GM12891 (cell line): ENCODE results near the gene SPIRE2.
A peak's percentile ranks its signal among the peaks of the same experiment; 100 is the strongest.

Source experiments
- DNase-seq: peaks from one replicate; pipeline ENCODE4 v3.0.0; 2011; ENCODE audit warnings: low spot score; ENCODE audit not compliant: insufficient read length
- FAIRE-seq: peaks from 2 replicates; lab custom pipeline; 2011; peaks lifted over from hg19 to GRCh38; lab: Jason Lieb, UNC
- PAX5 ChIP-seq: IDR thresholded peaks from 2 replicates; pipeline ENCODE4 v1.6.1; 2011; ENCODE audit warnings: low read length, moderate library complexity, mild to moderate bottlenecking; ENCODE audit not compliant: insufficient read depth, severe bottlenecking
- POLR2A ChIP-seq: IDR thresholded peaks from 2 replicates; pipeline ENCODE4 v1.6.1; 2011; ENCODE audit warnings: low read depth, low read length, control low read depth
- POLR2AphosphoS5 ChIP-seq: IDR thresholded peaks from 2 replicates; pipeline ENCODE4 v1.6.1; 2011; ENCODE audit warnings: low read depth, low read length, control low read depth
- POU2F2 ChIP-seq: IDR thresholded peaks from 2 replicates; pipeline ENCODE4 v1.6.1; 2011; ENCODE audit warnings: low read depth, mild to moderate bottlenecking, control low read depth, low read length, moderate library complexity
- SPI1 ChIP-seq: IDR thresholded peaks from 2 replicates; pipeline ENCODE4 v1.6.1; 2011; ENCODE audit warnings: low read depth, low read length, control low read depth
- TAF1 ChIP-seq: IDR thresholded peaks from 2 replicates; pipeline ENCODE4 v1.6.1; 2011; ENCODE audit warnings: low read depth, low read length, control low read depth

SPIRE2 gene

DNA sequence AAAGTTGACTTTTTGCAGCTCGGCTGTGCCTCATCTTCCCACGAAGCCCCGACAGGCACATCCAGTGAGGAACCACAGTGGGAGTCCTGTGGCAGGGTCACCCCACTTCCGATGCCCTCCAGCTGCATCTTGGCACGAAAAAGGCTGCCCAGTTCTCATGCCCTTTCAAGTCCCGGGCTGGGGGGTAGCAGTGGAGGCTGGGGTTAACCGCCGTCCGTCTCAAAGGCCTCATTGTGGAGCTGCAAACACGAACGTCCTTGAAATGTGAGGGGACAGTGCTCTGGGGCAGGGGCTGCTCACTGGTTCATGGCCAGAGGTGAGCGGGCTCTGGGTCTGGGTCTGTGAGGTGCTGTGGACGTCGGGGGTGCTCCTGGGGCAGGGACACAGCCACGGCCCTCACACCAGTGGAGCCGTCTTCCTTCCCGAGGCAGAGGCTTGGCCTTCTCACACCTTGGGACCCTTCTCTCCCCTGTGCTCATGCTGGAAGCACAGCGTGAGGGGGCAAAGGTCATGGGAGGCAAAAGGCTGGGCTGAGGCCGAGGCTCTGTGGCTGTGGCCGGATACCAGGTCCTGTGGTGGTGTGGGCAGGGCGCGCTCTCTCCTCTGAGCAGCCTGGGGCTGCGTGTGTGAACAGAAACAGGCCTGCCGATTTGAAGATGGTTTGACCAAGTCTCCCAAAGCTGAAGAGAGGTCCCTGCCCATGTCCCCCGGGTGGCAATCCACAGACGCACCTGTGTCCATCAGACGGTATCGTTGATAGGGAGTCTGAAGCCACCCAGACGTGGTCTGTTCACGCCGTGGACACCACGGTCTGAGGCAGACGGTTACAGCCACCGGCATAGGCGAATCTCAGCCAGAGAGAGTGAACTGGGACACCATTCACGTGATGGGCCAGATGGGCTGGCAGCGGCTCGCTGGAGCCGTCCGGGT is 87.3 kb downstream of the SPIRE2 start:
- FAIRE-seq: no peak
- no peak for TF ChIP-seq POLR2AphosphoS5
- no peak for TF ChIP-seq SPI1

DNA sequence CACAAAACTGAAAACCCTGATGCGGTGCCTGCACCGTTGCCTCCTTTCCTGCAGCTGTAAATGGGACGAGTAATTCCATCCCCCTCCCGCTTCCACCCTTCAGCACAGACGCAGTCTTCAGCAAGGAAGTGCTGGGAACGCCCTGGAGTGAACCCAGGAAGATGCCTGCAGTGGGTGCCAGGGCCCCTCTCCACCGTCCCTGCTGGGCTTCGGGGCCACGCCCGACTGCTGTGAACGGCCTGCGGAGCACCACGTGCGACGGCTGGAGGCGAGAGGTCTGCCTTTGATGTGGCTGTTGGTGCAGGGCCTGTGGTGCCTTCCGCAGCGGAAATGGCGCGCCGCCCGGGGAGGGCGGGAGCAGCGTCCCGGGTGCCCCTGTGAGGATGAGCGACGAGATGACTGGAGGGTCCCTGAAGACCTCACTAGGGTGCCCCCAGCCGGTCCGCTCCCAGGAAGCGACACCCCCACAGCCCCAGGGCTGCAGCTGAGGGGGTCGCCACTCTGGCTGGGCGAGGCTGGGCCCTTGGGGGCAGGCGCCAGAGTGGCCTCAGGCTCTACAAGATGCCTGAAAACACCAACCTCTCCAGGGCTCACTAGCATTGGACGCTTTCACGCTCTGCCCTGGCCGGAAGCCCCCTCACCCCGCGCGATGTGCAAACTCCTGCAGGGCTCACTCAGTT is 89.6 kb downstream of the SPIRE2 start:
- no peak for TF ChIP-seq TAF1
- TF ChIP-seq SPI1: 0 out of 2 replicates have a peak, but pooled peaks have one; percentile 3
- peak; percentile 99 for FAIRE-seq
- peak; percentile 85 for DNase-seq

More for the DNA sequence above, 87.3 kb downstream of the SPIRE2 start:
- no peak for DNase-seq

DNA sequence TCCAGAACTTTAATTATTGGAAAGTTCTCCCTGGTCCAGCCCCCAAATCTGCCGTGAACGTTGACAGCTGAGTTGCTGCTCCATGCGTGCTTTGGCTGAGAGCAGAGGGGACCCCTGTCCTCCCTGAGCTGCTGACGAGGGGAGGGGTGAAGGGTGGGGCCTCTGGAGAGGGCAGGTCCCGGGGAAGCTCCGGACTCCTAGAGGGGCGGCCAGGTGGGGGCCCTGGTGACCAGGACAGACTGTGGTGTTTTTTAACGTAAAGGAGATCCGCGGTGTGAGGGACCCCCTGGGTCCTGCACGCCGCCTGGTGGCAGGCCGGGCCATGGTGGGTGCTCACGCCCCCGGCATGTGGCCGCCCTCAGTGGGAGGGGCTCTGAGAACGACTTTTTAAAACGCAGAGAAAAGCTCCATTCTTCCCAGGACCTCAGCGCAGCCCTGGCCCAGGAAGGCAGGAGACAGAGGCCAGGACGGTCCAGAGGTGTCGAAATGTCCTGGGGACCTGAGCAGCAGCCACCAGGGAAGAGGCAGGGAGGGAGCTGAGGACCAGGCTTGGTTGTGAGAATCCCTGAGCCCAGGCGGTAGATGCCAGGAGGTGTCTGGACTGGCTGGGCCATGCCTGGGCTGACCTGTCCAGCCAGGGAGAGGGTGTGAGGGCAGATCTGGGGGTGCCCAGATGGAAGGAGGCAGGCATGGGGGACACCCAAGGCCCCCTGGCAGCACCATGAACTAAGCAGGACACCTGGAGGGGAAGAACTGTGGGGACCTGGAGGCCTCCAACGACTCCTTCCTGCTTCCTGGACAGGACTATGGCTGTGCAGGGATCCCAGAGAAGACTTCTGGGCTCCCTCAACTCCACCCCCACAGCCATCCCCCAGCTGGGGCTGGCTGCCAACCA is 90.4 kb downstream of the SPIRE2 start, which contains the start of gene MC1R:
Gene MC1R (plus strand): TSS at position 410 of the 895 bp plus-strand sequence. CDS start 397 bp downstream, at position 807.
- FAIRE-seq: peak; percentile 43
- peak; percentile 60 for DNase-seq

DNA sequence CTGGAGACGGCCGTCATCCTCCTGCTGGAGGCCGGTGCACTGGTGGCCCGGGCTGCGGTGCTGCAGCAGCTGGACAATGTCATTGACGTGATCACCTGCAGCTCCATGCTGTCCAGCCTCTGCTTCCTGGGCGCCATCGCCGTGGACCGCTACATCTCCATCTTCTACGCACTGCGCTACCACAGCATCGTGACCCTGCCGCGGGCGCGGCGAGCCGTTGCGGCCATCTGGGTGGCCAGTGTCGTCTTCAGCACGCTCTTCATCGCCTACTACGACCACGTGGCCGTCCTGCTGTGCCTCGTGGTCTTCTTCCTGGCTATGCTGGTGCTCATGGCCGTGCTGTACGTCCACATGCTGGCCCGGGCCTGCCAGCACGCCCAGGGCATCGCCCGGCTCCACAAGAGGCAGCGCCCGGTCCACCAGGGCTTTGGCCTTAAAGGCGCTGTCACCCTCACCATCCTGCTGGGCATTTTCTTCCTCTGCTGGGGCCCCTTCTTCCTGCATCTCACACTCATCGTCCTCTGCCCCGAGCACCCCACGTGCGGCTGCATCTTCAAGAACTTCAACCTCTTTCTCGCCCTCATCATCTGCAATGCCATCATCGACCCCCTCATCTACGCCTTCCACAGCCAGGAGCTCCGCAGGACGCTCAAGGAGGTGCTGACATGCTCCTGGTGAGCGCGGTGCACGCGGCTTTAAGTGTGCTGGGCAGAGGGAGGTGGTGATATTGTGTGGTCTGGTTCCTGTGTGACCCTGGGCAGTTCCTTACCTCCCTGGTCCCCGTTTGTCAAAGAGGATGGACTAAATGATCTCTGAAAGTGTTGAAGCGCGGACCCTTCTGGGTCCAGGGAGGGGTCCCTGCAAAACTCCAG is 91.5 kb downstream of the SPIRE2 start:
- TF ChIP-seq POU2F2 (no peak), POLR2A (no peak), SPI1 (no peak), PAX5 (no peak)
- FAIRE-seq: no peak
- no peak for DNase-seq

More for the DNA sequence above, 90.4 kb downstream of the SPIRE2 start, which contains the start of gene MC1R:
- TF ChIP-seq PAX5 (no peak), SPI1 (no peak), POLR2A (no peak), TAF1 (no peak)

DNA sequence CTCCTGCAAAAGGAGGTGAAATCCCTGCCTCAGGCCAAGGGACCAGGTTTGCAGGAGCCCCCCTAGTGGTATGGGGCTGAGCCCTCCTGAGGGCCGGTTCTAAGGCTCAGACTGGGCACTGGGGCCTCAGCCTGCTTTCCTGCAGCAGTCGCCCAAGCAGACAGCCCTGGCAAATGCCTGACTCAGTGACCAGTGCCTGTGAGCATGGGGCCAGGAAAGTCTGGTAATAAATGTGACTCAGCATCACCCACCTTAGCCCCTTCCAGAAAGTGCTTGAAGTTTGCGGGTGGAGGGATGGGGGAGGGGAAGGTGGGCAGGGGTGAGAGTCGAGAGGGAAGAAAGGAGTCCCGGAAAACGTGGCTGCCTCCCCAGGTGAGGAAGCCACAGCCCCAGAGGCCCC is 92.4 kb downstream of the SPIRE2 start:
- FAIRE-seq (no peak), DNase-seq (no peak)
- no peak for TF ChIP-seq POU2F2
- no peak for TF ChIP-seq TAF1
- no peak for TF ChIP-seq POLR2AphosphoS5
- no peak for TF ChIP-seq SPI1
- no peak for TF ChIP-seq POLR2A
- no peak for TF ChIP-seq PAX5
